Subcutaneous abdominal adipose tissue (tissue), 5 donors: ENCODE measurements around the gene CDCA5.
A peak's percentile ranks its signal among the peaks of the same experiment; 100 is the strongest.

Experiments
- H3K27ac ChIP-seq: one replicate; pipeline ENCODE4 v1.7.0; 2013; ENCODE audit warnings: low read depth, mild to moderate bottlenecking, inconsistent platforms, low read length, moderate library complexity
- H3K27me3 ChIP-seq, 5 donors: one replicate each; pipeline ENCODE4 v1.7.0; 2013; ENCODE audit warnings: low read length in 5 of 5, inconsistent platforms in 1 of 5; ENCODE audit not compliant: control insufficient read depth in 5 of 5, insufficient read depth in 4 of 5
- H3K36me3 ChIP-seq, 5 donors: one replicate each; pipeline ENCODE4 v1.7.0; 2013; ENCODE audit warnings: low read length in 5 of 5; ENCODE audit not compliant: control insufficient read depth in 5 of 5, insufficient read depth in 5 of 5
- H3K4me1 ChIP-seq, 5 donors: one replicate each; pipeline ENCODE4 v1.7.0; 2013; ENCODE audit warnings: low read length in 5 of 5, mild to moderate bottlenecking in 3 of 5, moderate library complexity in 1 of 5; ENCODE audit not compliant: control insufficient read depth in 5 of 5, insufficient read depth in 5 of 5
- H3K4me3 ChIP-seq, 5 donors: one replicate each; pipeline ENCODE4 v1.7.0; 2013; ENCODE audit warnings: low read length in 5 of 5, low read depth in 1 of 5
- H3K9ac ChIP-seq, 5 donors: one replicate each; pipeline ENCODE4 v1.7.0; 2013; ENCODE audit warnings: low read length in 5 of 5, mild to moderate bottlenecking in 4 of 5, moderate library complexity in 3 of 5
- H3K9me3 ChIP-seq, 5 donors: one replicate each; pipeline ENCODE4 v1.7.0; 2013; ENCODE audit warnings: low read length in 5 of 5; ENCODE audit not compliant: control insufficient read depth in 5 of 5
- donor health status: healthy.
- donor health status: healthy.
- donor health status: healthy.
- donor health status: healthy.
- donor health status: healthy.

CDCA5 gene

GRCh38 chr11:65087827-65088226 is 4.0 kb upstream of the CDCA5 start:
- no peak overlapping the region for H3K27ac ChIP-seq
- no peaks in the 10 kb centered on the region for H3K27me3 ChIP-seq
- peaks cover 6 to 22% (median 18%) of the 10 kb centered on the region in 5 donors for H3K4me1 ChIP-seq
- H3K36me3 ChIP-seq, result peaks cover 4 to 49% (median 46%) of the 10 kb centered on the region in 5 donors
- no peaks in the 10 kb centered on the region for H3K9me3 ChIP-seq
- no peak overlapping the region for H3K9ac ChIP-seq
- H3K4me3 ChIP-seq, result no peak overlapping the region

GRCh38 chr11:65087216-65087615 is 3.4 kb upstream of the CDCA5 start:
- Histone ChIP-seq H3K4me3 (no peak overlapping the region), H3K9ac (peak overlapping the region in 1 of 5 donors; percentile 13), H3K4me1 (peaks cover 6 to 22% (median 18%) of the 10 kb centered on the region in 5 donors), H3K27me3 (no peaks in the 10 kb centered on the region), H3K27ac (no peak overlapping the region), H3K9me3 (no peaks in the 10 kb centered on the region), H3K36me3 (peaks cover 4 to 49% (median 46%) of the 10 kb centered on the region in 5 donors)

GRCh38 chr11:65086809-65087208 is 3.0 kb upstream of the CDCA5 start:
- peaks cover 6 to 22% (median 18%) of the 10 kb centered on the region in 5 donors for H3K4me1 ChIP-seq
- H3K36me3 ChIP-seq, result peaks cover 4 to 49% (median 46%) of the 10 kb centered on the region in 5 donors
- H3K4me3 ChIP-seq, result no peak overlapping the region
- H3K27me3 ChIP-seq, result no peaks in the 10 kb centered on the region
- H3K27ac ChIP-seq, result no peak overlapping the region
- H3K9me3 ChIP-seq, result no peaks in the 10 kb centered on the region
- peak overlapping the region in 1 of 5 donors; percentile 13 for H3K9ac ChIP-seq

GRCh38 chr11:65085446-65085845 is 1.6 kb upstream of the CDCA5 start:
- Histone ChIP-seq H3K4me1 (peaks cover 6 to 22% (median 18%) of the 10 kb centered on the region in 5 donors), H3K9ac (peak overlapping the region in 1 of 5 donors; percentile 84), H3K27ac (no peak overlapping the region), H3K36me3 (peaks cover 4 to 49% (median 46%) of the 10 kb centered on the region in 5 donors), H3K9me3 (no peaks in the 10 kb centered on the region), H3K27me3 (no peaks in the 10 kb centered on the region), H3K4me3 (peak overlapping the region in 1 of 5 donors; percentile 88)

GRCh38 chr11:65084598-65085375 is 947 bp upstream of the CDCA5 start:
- peak overlapping the region; percentile 68 to 91 (median 85) for H3K9ac ChIP-seq

GRCh38 chr11:65083134-65083833 is 556 bp downstream of the CDCA5 start:
- Histone ChIP-seq H3K36me3 (peaks cover 4 to 32% (median 30%) of the 10 kb centered on the region in 5 donors), H3K4me1 (peaks cover 6 to 22% (median 18%) of the 10 kb centered on the region in 5 donors), H3K27ac (peak overlapping the region; percentile 78), H3K9me3 (no peaks in the 10 kb centered on the region), H3K4me3 (peak overlapping the region; percentile 25 to 90 (median 88)), H3K9ac (peak overlapping the region in 4 of 5 donors; percentile 71 to 91 (median 82)), H3K27me3 (no peaks in the 10 kb centered on the region)

More at GRCh38 chr11:65084598-65085375, 947 bp upstream of the CDCA5 start:
- peak overlapping the region; percentile 78 for H3K27ac ChIP-seq
- H3K4me1 ChIP-seq, result peaks cover 6 to 22% (median 18%) of the 10 kb centered on the region in 5 donors
- H3K4me3 ChIP-seq, result peak overlapping the region; percentile 88 to 94 (median 89)
- no peaks in the 10 kb centered on the region for H3K27me3 ChIP-seq
- peaks cover 4 to 47% (median 45%) of the 10 kb centered on the region in 5 donors for H3K36me3 ChIP-seq
- H3K9me3 ChIP-seq, result no peaks in the 10 kb centered on the region

GRCh38 chr11:65078786-65079342 is 5.0 kb downstream of the CDCA5 start:
- no peak overlapping the region for H3K27ac ChIP-seq
- no peaks in the 10 kb centered on the region for H3K27me3 ChIP-seq
- H3K4me3 ChIP-seq, result no peak overlapping the region
- H3K9me3 ChIP-seq, result no peaks in the 10 kb centered on the region
- no peak overlapping the region for H3K9ac ChIP-seq
- peaks cover 0 to 8% (median 6%) of the 10 kb centered on the region in 5 donors for H3K4me1 ChIP-seq
- no peaks in the 10 kb centered on the region for H3K36me3 ChIP-seq

GRCh38 chr11:65078151-65078550 is 5.7 kb downstream of the CDCA5 start:
- Histone ChIP-seq H3K27me3 (no peaks in the 10 kb centered on the region), H3K27ac (no peak overlapping the region), H3K4me1 (peaks cover 0 to under 1% (median under 1%) of the 10 kb centered on the region in 5 donors), H3K9ac (no peak overlapping the region), H3K4me3 (no peak overlapping the region), H3K9me3 (no peaks in the 10 kb centered on the region), H3K36me3 (no peaks in the 10 kb centered on the region)

- Histone ChIP-seq H3K27me3 (no peaks in the 10 kb centered on the region), H3K4me3 (no peak overlapping the region), H3K9ac (no peak overlapping the region), H3K36me3 (no peaks in the 10 kb centered on the region), H3K27ac (no peak overlapping the region), H3K4me1 (no peaks in the 10 kb centered on the region), H3K9me3 (no peaks in the 10 kb centered on the region)
These were observed 6.4 kb downstream of the CDCA5 start for GRCh38 chr11:65077451-65077850.

GRCh38 chr11:65072631-65072966 is 11.2 kb downstream of the CDCA5 start:
- Histone ChIP-seq H3K4me1 (no peaks in the 10 kb centered on the region), H3K4me3 (no peak overlapping the region), H3K27ac (no peak overlapping the region), H3K9me3 (no peaks in the 10 kb centered on the region), H3K9ac (no peak overlapping the region), H3K36me3 (no peaks in the 10 kb centered on the region), H3K27me3 (no peaks in the 10 kb centered on the region)
